Muscle of leg (tissue), 11 donors: ENCODE results near the gene SLC6A9. TPM values are rescaled to one million over a fixed set of nuclear protein-coding genes. Genes with fewer than 3 reads are reported as not detected.

ENCODE experiments used
- DNase-seq: peaks from one replicate; pipeline ENCODE4 v3.0.0; 2013
- H3K27ac ChIP-seq: one replicate; pipeline ENCODE4 v1.5.1; 2013; ENCODE audit warnings: mild to moderate bottlenecking, low read length, control low read depth
- H3K27me3 ChIP-seq: one replicate; pipeline ENCODE4 v1.6.1; 2013; ENCODE audit warnings: low read length; ENCODE audit not compliant: control insufficient read depth, insufficient read depth
- H3K36me3 ChIP-seq: one replicate; pipeline ENCODE4 v1.6.1; 2013; ENCODE audit warnings: low read length; ENCODE audit not compliant: control insufficient read depth, insufficient read depth
- H3K4me1 ChIP-seq: one replicate; pipeline ENCODE4 v1.6.1; 2013; ENCODE audit warnings: low read length; ENCODE audit not compliant: control insufficient read depth, insufficient read depth
- H3K4me3 ChIP-seq: one replicate; pipeline ENCODE4 v1.5.1; 2013; ENCODE audit warnings: low read length, control low read depth
- H3K9me3 ChIP-seq: replicated peaks from 2 replicates; pipeline ENCODE4 v1.6.1; 2013; ENCODE audit warnings: low read depth, low read length; ENCODE audit not compliant: control insufficient read depth
- WGBS: methylation state at CpG from one replicate; pipeline ENCODE4 v1.1.5; 2013; ENCODE audit warnings: missing lambda C conversion rate; ENCODE audit not compliant: insufficient coverage; 5-methylcytosine and 5-hydroxymethylcytosine counted together
- polyA plus RNA-seq, 8 donors: library from polyadenylated mRNA; unstranded; fragments of 120-200 nt; gene quantifications; one replicate each; pipeline versions ENCODE4 v1.2.1 to v1.2.3, GENCODE V29; 2013; ENCODE audit warnings: inconsistent platforms in 1 of 8, low replicate concordance in 1 of 8; ENCODE audit not compliant: insufficient read length in 8 of 8, insufficient read depth in 1 of 8
- total RNA-seq: library from RNA; stranded (reverse); fragments of 120-200 nt; gene quantifications from one replicate; pipeline ENCODE4 v1.2.4, GENCODE V29; 2013

The SLC6A9 gene
- total and polyA plus RNA-seq, 9 donors, result 1.6 to 5.5 (median 3.4) TPM

DNA sequence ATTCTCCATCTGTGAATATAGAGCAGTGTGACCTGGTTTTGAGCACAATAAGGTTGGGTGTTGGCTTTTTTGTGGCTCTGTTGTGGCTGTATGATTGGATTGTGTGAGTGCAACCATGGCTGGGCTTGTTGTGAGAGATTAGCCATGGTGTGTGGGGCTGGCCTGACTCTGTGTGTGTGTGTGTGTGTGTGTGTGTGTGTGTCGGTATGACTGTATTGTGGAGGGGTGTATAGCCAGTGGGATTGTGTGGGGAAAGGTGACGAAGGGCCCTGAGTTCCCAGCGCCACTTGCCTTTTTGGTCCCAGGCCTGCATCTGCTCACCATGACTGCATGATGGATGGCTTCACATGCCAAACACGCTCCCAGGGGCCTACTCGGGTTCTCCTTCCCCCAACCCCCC, 5.9 kb upstream of the SLC6A9 start:
- peaks cover 4% of the 10 kb centered on the region for H3K27me3 ChIP-seq
- DNase-seq, result no peak
- no peak overlapping the region for H3K27ac ChIP-seq
- no peaks in the 10 kb centered on the region for H3K36me3 ChIP-seq
- H3K9me3 ChIP-seq, result no peaks in the 10 kb centered on the region
- H3K4me3 ChIP-seq, result no peak overlapping the region
- H3K4me1 ChIP-seq, result peaks cover 26% of the 10 kb centered on the region
- 50% methylated on average over 1 of the region's 5 CpGs for WGBS

DNA sequence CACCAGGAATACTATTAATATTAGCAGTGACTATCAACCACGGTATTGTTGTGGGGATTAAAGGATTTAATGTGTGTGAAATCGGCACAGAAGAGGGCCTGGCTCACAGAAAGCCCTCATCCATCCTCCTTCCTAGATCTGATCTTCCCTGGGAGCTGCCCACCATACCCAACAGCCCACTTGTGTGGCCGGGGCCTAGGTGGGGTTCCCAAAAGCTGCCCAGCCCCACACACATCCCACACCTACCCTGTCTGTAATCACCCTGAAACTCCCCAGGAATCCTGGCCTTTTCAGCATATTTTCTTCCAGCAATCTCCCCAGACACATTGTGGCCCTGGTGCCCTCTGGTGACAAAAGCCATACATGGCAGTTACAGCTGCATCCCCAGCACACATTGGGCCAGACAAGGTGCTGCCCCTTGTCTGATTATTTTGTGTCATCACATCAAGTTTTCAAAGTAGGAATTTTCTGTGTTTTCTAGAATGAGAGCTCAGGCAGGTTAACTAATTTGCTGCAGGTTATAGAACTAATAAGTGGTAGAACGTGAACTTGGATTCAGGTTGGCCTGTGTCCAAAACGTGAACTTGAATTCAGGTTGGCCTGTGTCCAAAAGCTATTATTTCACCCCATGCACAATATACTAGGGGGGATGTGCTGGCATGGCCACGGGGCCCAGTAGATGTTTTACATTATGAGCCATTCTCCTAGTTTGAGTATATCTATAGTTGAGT, 5.3 kb upstream of the SLC6A9 start:
- no peak overlapping the region for H3K27ac ChIP-seq
- DNase-seq, result peak; percentile 73
- WGBS, result 27% methylated on average over 1 of the region's 6 CpGs

DNA sequence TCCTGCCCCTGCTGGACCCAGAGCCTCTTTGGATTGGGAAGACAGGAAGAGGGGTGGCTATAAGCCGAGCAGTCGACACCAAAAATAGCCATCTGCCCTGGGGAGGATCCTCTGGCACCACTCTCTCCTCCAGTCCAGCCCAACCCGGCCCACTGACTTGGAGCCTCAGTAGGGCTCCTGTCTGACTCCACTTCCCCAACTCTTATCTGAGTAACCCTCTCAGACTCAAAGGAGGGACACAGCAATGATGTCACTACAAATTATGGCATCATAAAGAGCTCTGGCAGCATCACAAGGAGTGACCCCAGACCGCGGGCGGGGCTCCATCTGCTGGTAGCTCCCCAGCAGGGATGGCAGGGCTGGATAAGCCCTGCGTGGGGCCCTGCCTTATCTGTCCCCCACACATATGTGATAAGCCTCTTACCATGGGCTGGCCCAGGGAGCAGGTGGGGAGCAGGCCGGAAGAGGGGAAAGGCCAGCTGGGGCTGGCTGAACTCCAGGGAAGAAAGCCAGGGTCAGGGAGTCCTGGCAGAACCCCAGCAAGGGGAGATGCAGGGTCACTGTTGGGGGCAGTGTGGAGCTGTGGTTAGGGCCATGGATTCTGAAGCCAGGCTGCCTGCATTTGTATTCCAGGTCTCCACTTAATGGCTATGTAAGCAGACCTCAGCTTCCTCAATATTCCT, 4.6 kb upstream of the SLC6A9 start:
- 42% methylated on average over 5 of the region's 8 CpGs for WGBS
- H3K4me3 ChIP-seq, result no peak overlapping the region
- H3K27ac ChIP-seq, result no peak overlapping the region
- peak; percentile 54 for DNase-seq
- H3K4me1 ChIP-seq, result peaks cover 38% of the 10 kb centered on the region
- H3K36me3 ChIP-seq, result no peaks in the 10 kb centered on the region
- H3K27me3 ChIP-seq, result peaks cover 10% of the 10 kb centered on the region
- no peaks in the 10 kb centered on the region for H3K9me3 ChIP-seq

More for the DNA sequence above, 5.3 kb upstream of the SLC6A9 start:
- no peaks in the 10 kb centered on the region for H3K9me3 ChIP-seq
- no peaks in the 10 kb centered on the region for H3K36me3 ChIP-seq
- H3K4me3 ChIP-seq, result no peak overlapping the region
- peaks cover 3% of the 10 kb centered on the region for H3K27me3 ChIP-seq
- H3K4me1 ChIP-seq, result peaks cover 31% of the 10 kb centered on the region

DNA sequence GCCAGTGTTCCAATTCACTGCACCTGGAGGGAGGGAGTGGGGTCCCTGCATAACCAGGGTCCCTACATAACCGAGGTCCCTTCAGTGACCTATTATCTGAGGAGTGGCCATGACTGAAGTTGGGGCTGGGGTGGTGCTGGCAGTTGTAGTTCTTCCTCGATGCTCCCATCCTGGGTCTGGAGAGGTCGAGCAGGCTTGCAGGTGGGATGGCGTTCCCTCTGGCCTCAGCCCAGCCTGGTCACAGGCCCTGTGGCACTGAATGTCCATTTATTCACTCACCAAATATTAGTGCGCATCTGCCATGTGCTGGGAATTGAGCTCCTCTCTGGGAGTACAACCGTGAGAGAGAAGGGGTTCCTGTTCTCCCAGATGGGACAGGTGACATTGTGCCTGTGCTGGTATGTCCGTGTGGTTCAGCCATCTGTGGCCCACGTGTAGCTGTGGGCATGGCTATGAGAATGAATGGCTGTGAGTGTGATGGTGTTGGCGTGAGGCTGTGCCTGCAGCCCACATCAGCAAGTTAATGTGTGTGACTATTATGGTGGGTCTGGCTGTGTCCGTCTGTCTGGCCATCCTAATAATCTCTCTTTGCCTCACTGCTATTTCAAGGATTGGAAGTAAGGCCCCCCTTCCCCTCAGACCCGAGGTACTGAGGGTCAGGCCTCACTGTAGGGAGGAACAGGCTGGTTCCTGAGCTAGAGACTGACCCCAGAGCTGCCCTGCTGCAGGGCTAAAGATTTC, 3.9 kb upstream of the SLC6A9 start:
- WGBS, result 71% methylated on average over 7 of the region's 11 CpGs
- no peak overlapping the region for H3K4me3 ChIP-seq
- no peak overlapping the region for H3K27ac ChIP-seq
- peaks cover 39% of the 10 kb centered on the region for H3K4me1 ChIP-seq
- no peak for DNase-seq
- peaks cover 10% of the 10 kb centered on the region for H3K27me3 ChIP-seq
- no peaks in the 10 kb centered on the region for H3K9me3 ChIP-seq
- H3K36me3 ChIP-seq, result no peaks in the 10 kb centered on the region

DNA sequence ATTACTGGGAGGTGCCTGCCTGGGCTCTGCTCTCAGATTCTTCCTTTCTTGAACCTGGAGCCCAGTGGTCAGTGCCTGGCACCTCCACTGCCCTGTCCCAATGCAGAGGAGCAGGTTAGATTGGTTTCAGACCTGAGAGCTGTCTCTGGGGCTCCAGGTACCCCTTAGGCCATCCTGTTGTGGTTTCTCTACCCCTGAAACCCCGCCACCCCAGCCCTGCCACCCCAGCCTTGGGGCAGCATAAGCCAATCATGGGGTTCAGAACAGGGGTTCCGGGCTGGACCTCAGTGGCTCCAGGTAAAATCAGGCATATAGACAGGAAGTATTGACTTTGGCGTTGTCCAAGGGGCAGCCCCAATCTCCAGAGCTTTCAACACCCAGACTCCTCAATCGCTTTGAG, 3.2 kb upstream of the SLC6A9 start:
- H3K9me3 ChIP-seq, result no peaks in the 10 kb centered on the region
- H3K27ac ChIP-seq, result no peak overlapping the region
- peaks cover 10% of the 10 kb centered on the region for H3K27me3 ChIP-seq
- no peak overlapping the region for H3K4me3 ChIP-seq
- no peak for DNase-seq
- 94% methylated on average over 3 of the region's 4 CpGs for whole genome bisulfite sequencing
- H3K4me1 ChIP-seq, result peaks cover 43% of the 10 kb centered on the region
- no peaks in the 10 kb centered on the region for H3K36me3 ChIP-seq

DNA sequence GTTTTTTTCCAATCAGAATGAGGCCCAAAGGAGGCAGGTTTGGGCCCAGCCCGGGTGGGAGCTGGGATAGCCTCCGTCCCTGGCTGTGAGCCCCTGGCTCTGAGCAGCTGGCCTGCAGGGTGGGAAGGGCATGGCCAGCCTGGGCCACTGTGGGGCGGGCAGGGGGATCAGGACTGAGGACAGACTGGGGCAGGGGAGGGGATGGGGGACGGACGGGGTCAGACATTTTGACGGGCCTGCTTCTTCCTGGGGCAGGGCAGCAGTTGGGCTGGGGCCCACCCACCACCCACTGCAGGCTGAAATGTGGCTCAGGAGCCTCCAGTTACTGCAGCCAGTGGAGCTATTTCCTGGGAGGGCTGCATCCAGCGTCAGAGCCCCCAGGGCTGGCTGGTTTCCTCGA, 2.5 kb upstream of the SLC6A9 start:
- H3K27me3 ChIP-seq, result peaks cover 10% of the 10 kb centered on the region
- H3K27ac ChIP-seq, result no peak overlapping the region
- WGBS, result 40% methylated on average over 5 of the region's 8 CpGs
- no peaks in the 10 kb centered on the region for H3K36me3 ChIP-seq
- no peaks in the 10 kb centered on the region for H3K9me3 ChIP-seq
- no peak for DNase-seq
- H3K4me1 ChIP-seq, result peaks cover 49% of the 10 kb centered on the region
- H3K4me3 ChIP-seq, result no peak overlapping the region

DNA sequence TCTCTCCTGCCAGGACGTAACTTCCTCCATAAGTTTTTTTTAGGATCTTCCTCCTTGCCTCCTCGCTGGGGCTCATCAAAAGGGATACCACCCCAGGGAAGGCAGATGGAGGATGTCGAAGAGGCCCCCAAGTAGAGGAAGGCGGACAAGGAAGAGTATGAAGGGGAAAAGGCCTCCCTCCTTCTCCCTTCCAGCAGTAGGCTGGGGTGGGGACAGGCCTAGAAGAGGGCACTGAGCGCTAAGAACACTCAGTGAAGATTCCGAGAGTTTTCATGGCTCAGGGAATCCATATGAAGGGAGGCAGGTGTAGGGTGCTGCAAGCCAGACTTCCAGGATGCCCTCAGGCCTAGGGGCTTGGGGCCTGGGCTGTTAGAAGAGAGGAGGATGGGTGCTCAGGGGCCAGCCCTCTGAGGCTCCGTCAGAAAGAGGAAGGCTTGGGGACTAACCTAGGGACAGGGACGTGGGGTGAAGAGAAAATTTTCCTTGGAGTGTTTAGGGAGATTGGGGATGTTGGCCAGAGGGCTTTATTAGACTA, 1.8 kb upstream of the SLC6A9 start:
- H3K4me1 ChIP-seq, result peaks cover 49% of the 10 kb centered on the region
- H3K4me3 ChIP-seq, result no peak overlapping the region
- no peaks in the 10 kb centered on the region for H3K36me3 ChIP-seq
- H3K27me3 ChIP-seq, result peaks cover 10% of the 10 kb centered on the region
- no peak overlapping the region for H3K27ac ChIP-seq
- no peak for DNase-seq
- no peaks in the 10 kb centered on the region for H3K9me3 ChIP-seq
- WGBS, result 52% methylated on average over 2 of the region's 8 CpGs

DNA sequence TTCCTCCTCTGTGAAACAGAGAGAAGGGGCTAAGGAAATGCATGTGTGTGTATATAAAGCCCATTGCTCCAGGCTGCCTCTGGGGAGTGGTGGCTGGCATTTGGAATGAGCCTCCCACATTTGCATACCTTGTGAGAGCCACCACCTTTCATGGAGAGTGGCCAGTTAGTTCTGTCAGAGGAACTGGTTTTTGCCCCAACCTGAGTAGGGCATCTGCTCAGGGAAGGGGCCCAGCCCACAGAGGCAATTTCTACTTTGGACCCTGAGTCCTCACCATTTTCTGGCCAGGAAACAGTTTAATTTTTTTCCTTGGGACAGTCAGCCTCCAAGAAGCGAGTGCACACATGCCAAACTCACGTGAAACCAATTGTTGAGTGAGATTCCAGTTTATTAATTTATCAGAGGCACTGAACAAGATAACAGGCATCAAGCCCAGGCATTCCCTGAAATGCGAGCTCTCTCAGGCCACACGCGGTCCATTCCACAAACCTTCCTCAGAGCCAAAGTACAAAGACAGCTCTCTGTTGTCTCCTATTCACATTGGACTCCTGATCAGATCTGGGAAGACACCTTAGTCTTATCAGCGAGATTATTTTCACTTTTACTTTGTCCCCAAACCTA, 1.0 kb upstream of the SLC6A9 start:
- WGBS, result 9% methylated on average over 5 of the region's 6 CpGs
- no peak overlapping the region for H3K27ac ChIP-seq
- peaks cover 10% of the 10 kb centered on the region for H3K27me3 ChIP-seq
- H3K4me1 ChIP-seq, result peaks cover 49% of the 10 kb centered on the region
- no peaks in the 10 kb centered on the region for H3K9me3 ChIP-seq
- no peak overlapping the region for H3K4me3 ChIP-seq
- peak; percentile 36 for DNase-seq
- H3K36me3 ChIP-seq, result no peaks in the 10 kb centered on the region

DNA sequence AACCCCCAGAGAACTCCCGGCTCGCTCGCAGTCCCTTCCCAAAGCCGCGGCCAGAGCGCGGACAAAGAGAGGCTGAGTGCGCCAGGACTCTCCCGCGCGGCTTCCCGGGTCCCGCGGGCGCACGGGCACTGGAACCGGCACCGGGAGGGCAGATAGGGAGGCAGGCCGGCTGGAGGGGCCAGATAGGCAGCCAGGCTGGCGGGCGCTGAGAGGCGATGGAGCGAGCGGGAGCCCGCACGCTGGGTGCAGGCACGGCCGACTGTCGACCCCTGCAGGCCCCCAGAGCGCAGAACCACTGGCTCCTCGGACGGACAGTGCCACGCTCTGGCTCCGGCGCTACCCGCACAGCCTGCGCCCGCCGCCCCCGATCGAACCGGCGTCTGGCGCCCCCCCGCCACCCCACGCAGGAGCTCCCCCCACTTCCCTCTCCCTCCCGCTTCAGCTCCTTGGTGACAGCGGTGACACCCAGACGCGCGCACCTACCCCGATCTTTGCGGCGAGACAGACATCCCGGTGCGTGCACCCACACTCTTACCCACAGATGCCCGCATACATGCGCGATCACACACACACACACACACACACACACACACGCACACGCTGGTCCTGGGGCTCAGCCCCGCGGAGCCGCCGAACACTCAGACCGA, 534 bp downstream of the SLC6A9 start:
- H3K36me3 ChIP-seq, result no peaks in the 10 kb centered on the region
- H3K27me3 ChIP-seq, result peaks cover 10% of the 10 kb centered on the region
- peak; percentile 52 for DNase-seq
- no peak overlapping the region for H3K27ac ChIP-seq
- peak overlapping the region; percentile 73 for H3K4me3 ChIP-seq
- under 1% methylated on average over 65 of the region's 66 CpGs for WGBS
- H3K4me1 ChIP-seq, result peaks cover 38% of the 10 kb centered on the region
- no peaks in the 10 kb centered on the region for H3K9me3 ChIP-seq
